SK-N-MC (cell line): ENCODE results near the gene ZGRF1.

Source experiments
- DNase-seq: peaks from one replicate; pipeline ENCODE4 v3.0.0-alpha.2; 2011; ENCODE audit warnings: low read depth, low spot score
- H3K27ac ChIP-seq: fragments of 200-600 bp; sonication (generic); 2 replicates; pipeline ENCODE4 v1.5.1; 2016; ENCODE audit warnings: mixed run types
- H3K36me3 ChIP-seq: fragments of 200-600 bp; sonication (generic); 2 replicates; pipeline ENCODE4 v1.6.1; 2017; ENCODE audit warnings: antibody characterized with exemption, low read length, mixed read lengths; ENCODE audit not compliant: insufficient read depth
- H3K4me3 ChIP-seq: fragments of 200-600 bp; sonication (generic); 2 replicates; pipeline ENCODE4 v1.5.1; 2016
- H3K9ac ChIP-seq: fragments of 200-600 bp; sonication (generic); 2 replicates; pipeline ENCODE4 v1.8.0; 2017; ENCODE audit warnings: mixed run types, mixed read lengths; ENCODE audit not compliant: insufficient read length
- H3K9me3 ChIP-seq: fragments of 200-600 bp; sonication (generic); 2 replicates; pipeline ENCODE4 v1.6.1; 2017; ENCODE audit warnings: low read depth, mild to moderate bottlenecking, antibody characterized with exemption, low read length, moderate library complexity, mixed read lengths
- EZH2 ChIP-seq: fragments of 200-600 bp; sonication (generic); IDR thresholded peaks from one replicate; pipeline ENCODE4 v1.6.1; 2017; ENCODE audit warnings: antibody characterized with exemption
- FOXP2 ChIP-seq: optimal IDR thresholded peaks from 2 replicates; pipeline ENCODE3; 2011; ENCODE audit warnings: mild to moderate bottlenecking, moderate library complexity; ENCODE audit not compliant: insufficient read depth; ENCODE audit errors: extremely low read length, control extremely low read depth
- POLR2AphosphoS5 ChIP-seq: IDR thresholded peaks from 2 replicates; pipeline ENCODE4 v1.6.1; 2012; ENCODE audit warnings: mild to moderate bottlenecking, low read depth, low read length, borderline replicate concordance

The ZGRF1 gene

GRCh38 chr4:112517911-112518310 is 118.8 kb downstream of the ZGRF1 start:
- no peaks in the 10 kb centered on the region for H3K9me3 ChIP-seq
- H3K9ac ChIP-seq, result no peak overlapping the region
- H3K27ac ChIP-seq, result no peak overlapping the region
- no peak for DNase-seq
- H3K4me3 ChIP-seq, result no peak overlapping the region
- TF ChIP-seq EZH2, result no peak
- no peak for TF ChIP-seq POLR2AphosphoS5
- no peak for TF ChIP-seq FOXP2
- no peaks in the 10 kb centered on the region for H3K36me3 ChIP-seq

- no peak overlapping the region for H3K27ac ChIP-seq
- TF ChIP-seq EZH2 (no peak), FOXP2 (no peak), POLR2AphosphoS5 (no peak)
- H3K4me3 ChIP-seq, result peak overlapping the region; percentile 90
- DNase-seq, result no peak
- no peaks in the 10 kb centered on the region for H3K9me3 ChIP-seq
- H3K36me3 ChIP-seq, result no peaks in the 10 kb centered on the region
- H3K9ac ChIP-seq, result no peak overlapping the region
Observed at GRCh38 chr4:112517067-112517634, 119.6 kb downstream of the ZGRF1 start.

GRCh38 chr4:112516471-112517066 is 120.1 kb downstream of the ZGRF1 start:
- TF ChIP-seq POLR2AphosphoS5 (no peak), EZH2 (peak; percentile 89)
- no peak for DNase-seq
- Histone ChIP-seq H3K9me3 (no peaks in the 10 kb centered on the region), H3K4me3 (peak overlapping the region; percentile 90), H3K27ac (no peak overlapping the region), H3K9ac (no peak overlapping the region), H3K36me3 (no peaks in the 10 kb centered on the region)

- H3K36me3 ChIP-seq, result no peaks in the 10 kb centered on the region
- H3K9me3 ChIP-seq, result no peaks in the 10 kb centered on the region
- DNase-seq, result no peak
- peak within 1 kb of the TSS; percentile 90 for H3K4me3 ChIP-seq
- H3K9ac ChIP-seq, result no peak within 1 kb of the TSS
- TF ChIP-seq FOXP2 (no peak), EZH2 (no peak), POLR2AphosphoS5 (no peak)
- no peak within 1 kb of the TSS for H3K27ac ChIP-seq
Observed at GRCh38 chr4:112516066-112516470, 120.6 kb downstream of the ZGRF1 start, which contains the start of gene NEUROG2. Gene NEUROG2 (minus strand): TSS chr4:112516180. CDS start chr4:112515475, 705 bp downstream.

GRCh38 chr4:112515198-112516065 is 121.3 kb downstream of the ZGRF1 start:
- peak overlapping the region; percentile 90 for H3K4me3 ChIP-seq
- no peaks in the 10 kb centered on the region for H3K36me3 ChIP-seq
- H3K9me3 ChIP-seq, result no peaks in the 10 kb centered on the region
- no peak for TF ChIP-seq FOXP2
- TF ChIP-seq POLR2AphosphoS5, result no peak
- TF ChIP-seq EZH2, result no peak
- H3K9ac ChIP-seq, result no peak overlapping the region
- no peak for DNase-seq
- H3K27ac ChIP-seq, result no peak overlapping the region

- Histone ChIP-seq H3K4me3 (peak overlapping the region; percentile 90), H3K27ac (no peak overlapping the region), H3K9ac (no peak overlapping the region), H3K36me3 (no peaks in the 10 kb centered on the region), H3K9me3 (no peaks in the 10 kb centered on the region)
- DNase-seq, result no peak
- no peak for TF ChIP-seq EZH2
- no peak for TF ChIP-seq FOXP2
- TF ChIP-seq POLR2AphosphoS5, result no peak
Observed at GRCh38 chr4:112514647-112515197, 122.0 kb downstream of the ZGRF1 start.

GRCh38 chr4:112513971-112514646 is 122.6 kb downstream of the ZGRF1 start:
- H3K9ac ChIP-seq, result no peak overlapping the region
- H3K27ac ChIP-seq, result no peak overlapping the region
- DNase-seq, result no peak
- H3K9me3 ChIP-seq, result no peaks in the 10 kb centered on the region
- H3K4me3 ChIP-seq, result peak overlapping the region; percentile 90
- TF ChIP-seq EZH2 (no peak), FOXP2 (no peak), POLR2AphosphoS5 (no peak)
- no peaks in the 10 kb centered on the region for H3K36me3 ChIP-seq

- H3K4me3 ChIP-seq, result no peak overlapping the region
- H3K9me3 ChIP-seq, result no peaks in the 10 kb centered on the region
- TF ChIP-seq FOXP2 (no peak), POLR2AphosphoS5 (no peak), EZH2 (no peak)
- no peak overlapping the region for H3K27ac ChIP-seq
- no peak overlapping the region for H3K9ac ChIP-seq
- DNase-seq, result no peak
- no peaks in the 10 kb centered on the region for H3K36me3 ChIP-seq
Observed at GRCh38 chr4:112511803-112512118, 124.9 kb downstream of the ZGRF1 start.
